ENCODE measurements around the gene ZXDC. TPM values are rescaled to one million over a fixed set of nuclear protein-coding genes. Genes with fewer than 3 reads are reported as not detected.

Gene ZXDC, protein sequence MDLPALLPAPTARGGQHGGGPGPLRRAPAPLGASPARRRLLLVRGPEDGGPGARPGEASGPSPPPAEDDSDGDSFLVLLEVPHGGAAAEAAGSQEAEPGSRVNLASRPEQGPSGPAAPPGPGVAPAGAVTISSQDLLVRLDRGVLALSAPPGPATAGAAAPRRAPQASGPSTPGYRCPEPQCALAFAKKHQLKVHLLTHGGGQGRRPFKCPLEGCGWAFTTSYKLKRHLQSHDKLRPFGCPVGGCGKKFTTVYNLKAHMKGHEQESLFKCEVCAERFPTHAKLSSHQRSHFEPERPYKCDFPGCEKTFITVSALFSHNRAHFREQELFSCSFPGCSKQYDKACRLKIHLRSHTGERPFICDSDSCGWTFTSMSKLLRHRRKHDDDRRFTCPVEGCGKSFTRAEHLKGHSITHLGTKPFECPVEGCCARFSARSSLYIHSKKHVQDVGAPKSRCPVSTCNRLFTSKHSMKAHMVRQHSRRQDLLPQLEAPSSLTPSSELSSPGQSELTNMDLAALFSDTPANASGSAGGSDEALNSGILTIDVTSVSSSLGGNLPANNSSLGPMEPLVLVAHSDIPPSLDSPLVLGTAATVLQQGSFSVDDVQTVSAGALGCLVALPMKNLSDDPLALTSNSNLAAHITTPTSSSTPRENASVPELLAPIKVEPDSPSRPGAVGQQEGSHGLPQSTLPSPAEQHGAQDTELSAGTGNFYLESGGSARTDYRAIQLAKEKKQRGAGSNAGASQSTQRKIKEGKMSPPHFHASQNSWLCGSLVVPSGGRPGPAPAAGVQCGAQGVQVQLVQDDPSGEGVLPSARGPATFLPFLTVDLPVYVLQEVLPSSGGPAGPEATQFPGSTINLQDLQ
- total RNA-seq = 29.4 TPM
- long read RNA-seq, full-length matches to known transcripts = 3 of 16 reads
- long read RNA-seq, partial matches to known transcripts = 1 of 16 reads
- long read RNA-seq, other reads (novel, unspliced or antisense) = 12 of 16 reads

DNA sequence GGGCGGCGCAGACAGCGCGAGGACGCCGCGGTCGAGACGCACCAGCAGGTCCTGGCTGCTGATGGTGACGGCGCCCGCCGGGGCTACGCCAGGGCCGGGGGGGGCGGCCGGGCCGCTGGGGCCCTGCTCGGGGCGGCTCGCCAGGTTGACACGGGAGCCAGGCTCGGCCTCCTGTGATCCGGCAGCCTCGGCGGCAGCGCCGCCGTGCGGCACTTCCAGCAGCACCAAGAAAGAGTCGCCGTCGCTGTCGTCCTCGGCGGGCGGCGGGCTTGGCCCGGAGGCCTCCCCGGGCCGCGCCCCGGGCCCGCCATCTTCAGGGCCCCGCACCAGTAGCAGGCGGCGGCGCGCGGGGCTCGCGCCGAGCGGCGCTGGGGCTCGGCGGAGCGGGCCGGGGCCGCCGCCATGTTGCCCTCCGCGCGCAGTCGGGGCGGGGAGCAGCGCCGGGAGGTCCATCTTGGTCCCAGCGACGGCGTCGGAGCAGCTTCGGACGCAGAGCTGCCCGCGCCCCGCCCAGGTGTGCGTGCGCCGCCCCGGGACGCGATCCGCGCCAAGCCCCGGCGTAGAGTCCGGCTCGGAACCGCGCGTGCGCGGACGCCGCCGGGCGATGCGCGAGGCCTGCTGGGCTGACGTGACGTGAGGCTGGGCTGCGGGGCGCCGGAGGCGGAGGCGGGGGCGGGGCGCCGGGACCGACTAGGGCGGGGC lies at the start of gene ZXDC:
Gene ZXDC, minus strand, starts transcription at position 479 of the 702 bp plus-strand sequence. Its CDS starts 26 bp downstream, at position 453.
- DNase-seq (ENCODE audit: low spot score) = peak; percentile 99

DNA sequence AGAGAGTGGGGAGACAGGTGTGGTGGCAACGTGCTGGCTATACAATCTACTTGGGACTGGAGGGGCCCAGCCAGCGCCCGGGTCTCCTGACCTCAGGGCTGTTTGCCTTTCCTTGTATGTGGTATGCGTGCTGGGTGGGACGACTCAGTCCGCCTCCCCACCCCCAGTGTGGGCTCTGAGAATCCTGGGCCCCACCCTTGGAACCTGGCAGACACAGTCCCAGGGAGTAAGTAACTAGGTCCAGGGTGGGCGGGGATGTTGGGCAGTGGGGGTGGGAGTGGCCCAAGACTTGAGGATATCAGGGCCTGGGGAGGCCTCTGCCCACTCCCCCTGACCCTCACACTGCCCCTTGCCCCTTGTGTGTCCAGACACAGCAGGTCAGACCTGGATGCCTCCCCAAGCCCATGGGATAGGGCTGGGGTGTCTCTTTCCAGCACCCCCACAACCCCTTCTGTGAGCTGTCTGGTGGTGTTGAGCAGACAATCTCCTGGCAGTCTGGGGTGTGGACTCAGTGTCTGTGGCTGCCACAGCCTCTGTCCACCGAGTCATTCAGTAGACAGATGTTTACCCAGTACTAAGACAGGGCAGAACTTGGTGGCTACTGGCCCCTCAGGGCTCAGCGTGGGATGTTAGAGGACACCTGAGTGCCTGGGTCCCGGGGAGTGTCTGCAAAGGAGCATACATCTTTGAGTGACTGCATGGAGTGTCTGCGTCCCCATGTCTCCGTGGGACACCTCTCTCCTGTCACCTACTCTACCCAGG lies 49.6 kb upstream of the ZXDC start:
- DNase-seq (ENCODE audit: low spot score) = peak; percentile 60

DNA sequence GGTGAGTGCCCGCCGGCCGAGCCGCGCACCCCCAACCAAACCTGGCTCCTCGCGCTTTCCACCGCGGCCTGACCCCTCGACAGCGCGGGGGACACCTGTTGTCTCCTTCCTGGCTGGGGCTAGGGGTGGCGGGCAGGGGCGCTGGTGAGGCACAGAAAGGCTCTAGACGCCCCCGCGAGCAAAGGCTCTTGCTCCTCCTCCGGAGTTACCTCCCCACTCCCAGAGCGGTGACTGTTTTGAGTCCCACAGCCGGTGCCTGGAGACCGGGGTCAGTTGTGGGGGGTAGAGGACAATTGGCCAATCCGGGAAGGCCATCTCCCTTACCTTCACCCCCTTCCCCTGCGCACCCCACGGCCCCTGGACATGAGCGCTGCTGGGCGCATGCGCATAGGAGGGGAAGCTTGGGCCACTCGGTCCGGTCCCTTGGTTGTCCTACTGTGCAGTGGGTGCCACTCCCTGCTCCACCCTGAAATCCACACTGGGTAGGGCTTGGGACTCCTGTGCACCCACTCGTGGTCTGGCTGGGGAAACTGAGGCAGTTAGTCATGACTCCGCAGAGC lies 48.8 kb upstream of the ZXDC start:
- DNase-seq (ENCODE audit: low spot score) = peak; percentile 89

GRCh38 chr3:126523745-126524428 lies 48.2 kb upstream of the ZXDC start, which contains the start of gene CHST13:
TSS of gene CHST13 (plus strand) at chr3:126524155. CDS start at chr3:126524333, 178 bp downstream.
- peak; percentile 89 for DNase-seq (ENCODE audit: low spot score)

GRCh38 chr3:126522363-126522788 lies 46.7 kb upstream of the ZXDC start:
- DNase-seq (ENCODE audit: low spot score) = no peak

DNA sequence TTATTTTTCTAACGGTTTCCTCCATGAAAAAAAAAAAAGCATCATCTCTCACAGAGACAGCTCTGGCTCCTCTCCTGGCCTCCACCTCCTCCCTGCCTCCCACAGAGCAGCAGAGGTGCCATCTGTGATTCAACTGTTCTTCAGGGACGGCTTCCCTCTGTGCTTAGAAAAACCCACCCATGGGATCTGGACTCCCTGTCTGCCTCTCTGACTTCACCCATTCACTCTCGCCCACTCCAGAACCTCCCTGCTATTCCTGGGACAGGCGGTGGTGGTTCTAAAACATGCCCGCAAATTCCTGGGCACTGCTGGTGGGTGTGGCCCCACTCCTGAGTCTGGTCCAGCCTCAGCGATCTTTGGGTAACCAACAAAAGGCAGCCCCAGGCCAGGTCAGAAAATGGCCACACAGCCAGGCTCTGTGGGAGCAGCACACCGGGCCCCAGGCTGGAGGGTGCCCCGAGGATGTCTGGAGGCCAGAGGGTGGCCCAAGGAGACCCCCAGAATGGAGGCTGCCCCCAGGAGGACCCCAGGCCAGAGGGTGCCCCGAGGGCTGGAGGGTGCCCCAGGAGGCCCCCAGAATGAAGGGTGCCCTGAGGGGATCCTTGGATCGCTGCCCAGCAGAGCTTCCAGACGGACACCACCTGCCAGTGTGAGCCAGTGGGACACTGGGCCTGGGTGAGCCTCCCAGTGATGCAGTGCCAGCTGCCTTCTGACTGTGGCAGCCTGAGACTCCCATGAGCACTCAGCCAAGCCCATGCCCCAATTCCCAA lies 45.6 kb upstream of the ZXDC start:
- DNase-seq (ENCODE audit: low spot score) = no peak

DNA sequence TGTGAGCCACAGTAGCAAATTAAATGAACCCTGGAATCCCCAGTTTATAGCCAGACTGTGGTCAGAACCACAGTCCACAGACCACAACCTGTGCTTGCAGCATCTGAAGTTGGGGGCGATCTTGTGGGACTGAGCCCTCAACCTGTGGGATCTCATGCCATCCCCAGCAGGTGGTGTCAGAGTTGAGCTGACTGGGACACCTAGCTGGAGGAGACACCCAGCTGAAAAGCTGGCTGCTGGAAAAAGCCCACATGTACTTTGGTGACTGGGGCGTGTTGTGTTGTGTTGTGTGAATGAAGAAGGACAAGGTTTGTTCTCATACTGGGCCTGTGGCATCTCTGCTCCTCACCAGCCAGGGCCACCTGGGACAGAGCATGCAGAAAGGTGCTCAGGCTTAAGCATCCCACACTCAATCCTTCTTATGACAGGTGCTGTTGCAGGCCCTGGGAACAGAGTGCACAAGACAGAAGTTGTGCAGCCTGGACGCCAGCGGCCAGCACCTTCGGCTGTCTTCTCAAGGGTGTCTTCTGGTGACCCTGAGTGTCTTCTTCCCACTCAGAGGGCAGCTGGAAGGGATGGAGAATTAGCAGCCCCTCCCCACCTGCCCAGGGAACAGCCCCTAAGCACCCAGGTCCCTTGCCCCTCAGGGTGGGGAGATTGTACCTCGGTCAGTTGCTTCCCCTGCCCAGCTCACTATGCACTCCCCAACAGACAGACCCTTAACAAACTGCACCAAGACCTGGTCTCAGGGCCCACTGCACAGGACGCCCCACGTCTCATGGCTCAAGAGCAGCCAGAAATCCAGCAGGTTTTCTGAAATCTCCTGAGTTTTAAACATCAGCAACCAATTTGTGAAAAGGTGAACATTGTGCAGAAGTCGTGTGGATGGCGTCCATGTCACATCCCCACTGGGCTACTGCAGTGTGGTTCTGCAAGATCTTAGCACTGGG lies 44.1 kb upstream of the ZXDC start:
- DNase-seq (ENCODE audit: low spot score) = no peak

DNA sequence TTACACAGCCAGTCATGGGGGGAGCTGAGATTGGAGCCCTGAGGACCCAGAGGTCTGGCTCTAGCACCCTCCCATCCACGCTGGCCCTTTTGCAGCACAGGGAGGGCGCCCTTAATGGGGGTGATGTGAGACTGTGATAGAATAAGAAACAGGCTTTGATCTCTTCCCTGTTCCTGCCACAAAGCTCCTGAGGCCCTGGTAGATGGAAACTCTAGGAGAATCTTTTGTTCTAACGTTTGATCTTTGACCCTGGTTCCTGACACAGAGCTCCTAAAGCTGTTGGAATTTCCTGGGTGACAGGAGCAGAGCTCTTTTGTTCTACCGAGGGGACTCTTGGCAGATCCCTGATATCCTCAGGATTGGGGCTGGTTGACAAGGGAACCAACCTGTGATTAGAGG lies 43.1 kb upstream of the ZXDC start:
- DNase-seq (ENCODE audit: low spot score) = no peak

DNA sequence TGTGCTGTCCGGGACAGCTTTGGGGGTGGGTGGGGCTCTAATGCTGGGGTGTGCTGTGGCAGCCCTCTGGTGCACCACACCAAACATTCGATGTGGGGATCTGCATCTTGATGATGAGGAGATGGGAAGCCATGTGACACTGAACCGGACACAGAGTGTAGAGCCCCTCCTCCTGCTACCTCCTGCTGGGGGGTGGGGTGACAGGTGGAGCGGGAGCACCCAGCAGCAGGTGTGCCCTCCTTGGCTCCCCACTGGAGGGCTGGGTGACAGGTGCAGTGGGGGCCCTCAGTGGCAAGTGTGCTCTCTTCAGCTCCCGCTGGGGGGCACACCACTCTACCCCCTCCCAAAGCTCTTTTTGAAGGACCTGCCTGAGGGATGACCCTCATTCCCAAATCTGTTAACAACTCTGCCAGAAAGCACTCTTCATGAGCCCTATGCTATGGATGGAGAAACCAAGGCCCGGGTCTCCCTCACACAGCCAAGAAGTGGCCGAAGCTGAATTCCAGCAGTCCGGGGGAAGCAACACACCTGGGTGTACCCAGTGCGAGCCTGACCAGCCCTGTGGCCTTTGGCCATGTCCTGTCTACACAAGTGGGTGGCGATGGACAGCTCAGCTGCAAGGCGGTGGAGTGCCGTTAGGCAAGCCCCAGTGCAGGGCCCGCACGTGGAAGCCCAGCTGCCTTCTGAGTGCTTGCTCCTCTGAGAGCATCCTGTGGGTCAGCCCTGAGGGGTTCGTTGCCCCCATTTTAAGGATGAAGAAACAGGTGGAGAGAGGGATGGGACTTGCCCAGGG lies 42.5 kb upstream of the ZXDC start:
- no peak for DNase-seq (ENCODE audit: low spot score)

DNA sequence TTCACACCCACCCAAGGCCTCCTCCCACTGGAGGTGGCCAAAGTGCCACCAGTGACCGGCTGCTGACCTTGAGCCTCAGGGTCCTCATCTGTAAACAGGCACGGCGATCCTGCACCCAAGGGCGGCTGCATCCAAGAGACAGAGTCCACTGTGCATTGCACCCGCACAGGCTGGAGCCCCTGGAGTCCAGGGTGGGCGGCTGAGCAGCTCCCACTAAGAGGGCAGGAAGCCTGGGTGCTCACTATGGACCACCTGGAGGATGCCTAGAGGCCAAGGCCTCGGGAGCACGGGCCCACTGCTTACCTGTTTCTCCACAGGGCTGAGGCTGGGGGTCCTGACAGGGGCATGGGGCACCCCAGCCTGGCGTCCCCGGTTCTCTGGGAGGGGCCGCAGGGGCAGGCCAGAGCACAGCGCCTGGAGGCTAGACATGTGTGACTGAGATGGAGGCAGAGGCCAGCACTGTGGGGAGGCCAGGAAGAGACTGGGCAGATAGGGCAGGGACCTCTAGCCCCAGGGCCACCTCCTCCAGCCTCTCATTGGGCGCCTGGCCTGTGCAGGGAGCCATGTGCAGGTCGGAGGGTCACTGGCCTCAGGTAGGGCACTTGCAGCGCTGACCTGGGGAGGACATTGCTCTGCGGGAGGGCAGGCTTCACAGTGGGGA lies 41.7 kb upstream of the ZXDC start, which contains the start of gene UROC1:
Gene UROC1, minus strand, starts transcription at position 483 of the 661 bp plus-strand sequence. Its CDS starts 54 bp downstream, at position 429.
- no peak for DNase-seq (ENCODE audit: low spot score)

- no peak for DNase-seq (ENCODE audit: low spot score)
Measured at GRCh38 chr3:126516936-126517290, 41.2 kb upstream of the ZXDC start.

DNA sequence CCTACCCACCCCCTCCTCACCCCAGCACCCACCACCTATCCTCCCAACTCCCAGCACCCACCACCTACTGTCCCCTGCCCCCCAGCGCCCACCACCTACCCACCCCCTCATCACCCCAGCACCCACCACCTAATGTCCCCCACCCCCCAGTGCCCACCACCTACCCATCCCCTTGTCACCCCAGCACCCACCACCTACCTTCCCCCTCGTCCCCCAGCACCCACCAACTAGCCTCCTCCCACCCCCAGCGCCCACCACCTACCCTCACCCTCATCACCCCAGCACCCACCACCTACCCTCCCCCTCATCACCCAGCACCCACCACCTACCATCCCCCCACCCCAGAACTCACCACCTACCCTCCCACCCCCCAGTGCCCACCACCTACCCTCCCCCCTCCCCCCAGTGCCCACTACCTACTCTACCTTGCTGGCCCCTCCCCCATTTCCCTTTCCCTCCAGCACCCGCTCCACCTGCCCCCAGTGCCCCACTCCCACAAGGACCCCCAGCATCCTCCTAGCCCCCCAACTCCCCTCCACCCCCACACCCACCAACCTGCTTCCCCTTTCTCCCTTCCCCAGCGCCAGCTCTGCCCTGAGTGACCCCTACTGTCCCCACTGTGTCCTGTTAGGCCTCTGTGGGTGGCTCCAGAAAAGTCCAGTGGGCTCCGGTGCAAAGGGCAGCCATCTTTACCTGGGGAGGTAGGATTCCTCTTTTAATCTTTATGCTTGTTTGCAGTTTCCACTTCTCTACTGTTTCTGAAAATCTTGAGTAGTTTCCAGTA lies 40.7 kb upstream of the ZXDC start:
- DNase-seq (ENCODE audit: low spot score) = no peak

DNA sequence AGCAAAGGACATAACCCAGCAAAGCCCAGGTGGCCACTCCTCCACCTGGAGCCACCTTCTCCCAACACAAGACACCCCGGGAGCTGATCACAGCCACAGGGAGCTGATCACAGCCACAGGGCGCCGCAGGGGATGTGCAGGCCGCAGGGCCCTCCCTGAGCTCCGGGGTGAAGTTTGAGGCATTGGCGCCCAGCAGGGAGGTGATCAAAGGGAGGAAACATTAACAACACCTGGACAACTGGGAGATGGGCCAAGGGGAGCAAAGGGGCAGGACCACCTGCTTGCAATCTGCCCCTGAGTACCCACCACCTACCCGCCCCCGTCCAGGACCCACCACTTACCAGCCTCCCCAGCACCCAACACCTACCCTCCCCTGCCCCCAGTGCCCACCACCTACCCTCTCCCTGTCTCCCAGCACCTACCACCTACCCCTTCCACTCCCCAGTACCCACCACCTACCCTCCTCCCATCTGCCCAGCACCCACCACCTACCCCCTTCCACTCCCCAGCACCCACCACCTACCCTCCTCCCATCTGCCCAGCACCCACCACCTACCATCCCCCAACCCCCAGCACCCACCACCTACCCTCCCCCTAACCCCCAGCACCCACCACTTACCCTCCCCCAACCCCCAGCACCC lies 39.5 kb upstream of the ZXDC start:
- DNase-seq (ENCODE audit: low spot score) = no peak

GRCh38 chr3:126514161-126514560 lies 38.5 kb upstream of the ZXDC start:
- no peak for DNase-seq (ENCODE audit: low spot score)

All from mesenteric fat pad (tissue), 1 donor.